ENCODE results near the gene PYGM. TPM values are rescaled to one million over a fixed set of nuclear protein-coding genes. Genes with fewer than 3 reads are reported as not detected.
A peak's percentile ranks its signal among the peaks of the same experiment; 100 is the strongest.

The PYGM gene
- total RNA-seq (ENCODE audit: unreplicated experiment): 5.5 TPM
- long read RNA-seq, partial matches to known transcripts: 0 of 2 reads
- long read RNA-seq, other reads (novel, unspliced or antisense): 0 of 2 reads

DNA sequence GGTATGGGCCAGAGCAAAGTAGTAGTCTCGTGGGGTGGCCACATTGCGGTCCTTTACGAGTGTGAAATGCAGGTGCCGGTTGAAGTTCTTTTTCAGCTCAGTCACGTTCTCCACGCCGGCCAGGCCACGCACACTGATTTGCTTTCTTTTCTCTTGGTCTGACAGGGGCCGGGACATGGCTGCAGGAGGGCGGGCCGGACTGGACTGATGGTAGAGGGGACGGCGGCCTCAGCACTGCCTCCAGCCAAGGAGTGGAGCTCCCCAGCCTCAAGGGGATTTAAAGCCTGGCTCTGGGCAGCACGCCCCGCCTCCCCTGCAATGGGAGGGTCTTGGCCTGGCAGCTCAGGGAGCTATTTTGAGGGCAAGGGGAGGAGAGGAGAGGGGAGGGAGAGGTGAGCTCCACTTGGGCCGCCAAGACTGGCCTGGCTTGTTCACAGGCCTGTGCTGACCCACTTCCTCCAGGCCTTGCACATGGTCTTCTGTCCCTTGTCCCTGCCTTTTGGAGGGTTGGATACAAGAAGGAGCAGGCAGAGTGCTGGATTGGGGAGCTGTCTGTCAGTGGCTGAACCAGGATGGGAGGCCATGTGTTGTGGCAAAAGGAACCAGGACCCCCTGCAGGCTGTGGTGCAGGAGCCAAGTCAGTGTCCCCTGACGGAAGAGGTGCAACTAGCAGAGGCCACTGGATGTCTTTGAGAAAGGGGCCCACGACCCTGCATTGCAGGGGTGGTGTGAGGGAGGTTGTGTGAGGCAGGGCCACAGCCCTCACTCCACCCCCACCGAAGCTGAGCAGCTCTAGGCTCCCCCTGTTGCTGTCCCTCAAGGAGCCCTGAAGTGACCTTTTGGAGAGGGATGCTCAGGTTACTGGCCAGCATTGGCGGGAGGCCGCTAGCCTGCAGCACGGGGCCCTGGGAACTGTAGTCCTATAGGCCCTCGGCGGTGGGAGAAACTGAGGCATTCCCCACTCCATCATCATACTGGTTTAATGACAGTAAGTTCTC lies at the start of gene PYGM:
TSS of gene PYGM (minus strand) at position 253 of the 998 bp plus-strand sequence. CDS start at position 177, 76 bp downstream.
- peak within 1 kb of the TSS; percentile 78 for H3K27ac Mint-ChIP-seq (ENCODE audit: unreplicated experiment)
- H3K9me3 Mint-ChIP-seq (ENCODE audit: unreplicated experiment): peaks cover 6% of the 10 kb centered on the region
- H3K4me1 Mint-ChIP-seq (ENCODE audit: low read depth, unreplicated experiment): peaks cover 22% of the 10 kb centered on the region
- no peaks in the 10 kb centered on the region for H3K36me3 Mint-ChIP-seq (ENCODE audit: unreplicated experiment)
- peak within 1 kb of the TSS; percentile 52 for H3K4me3 Mint-ChIP-seq (ENCODE audit: unreplicated experiment)
- TF ChIP-seq, protein P1, sequence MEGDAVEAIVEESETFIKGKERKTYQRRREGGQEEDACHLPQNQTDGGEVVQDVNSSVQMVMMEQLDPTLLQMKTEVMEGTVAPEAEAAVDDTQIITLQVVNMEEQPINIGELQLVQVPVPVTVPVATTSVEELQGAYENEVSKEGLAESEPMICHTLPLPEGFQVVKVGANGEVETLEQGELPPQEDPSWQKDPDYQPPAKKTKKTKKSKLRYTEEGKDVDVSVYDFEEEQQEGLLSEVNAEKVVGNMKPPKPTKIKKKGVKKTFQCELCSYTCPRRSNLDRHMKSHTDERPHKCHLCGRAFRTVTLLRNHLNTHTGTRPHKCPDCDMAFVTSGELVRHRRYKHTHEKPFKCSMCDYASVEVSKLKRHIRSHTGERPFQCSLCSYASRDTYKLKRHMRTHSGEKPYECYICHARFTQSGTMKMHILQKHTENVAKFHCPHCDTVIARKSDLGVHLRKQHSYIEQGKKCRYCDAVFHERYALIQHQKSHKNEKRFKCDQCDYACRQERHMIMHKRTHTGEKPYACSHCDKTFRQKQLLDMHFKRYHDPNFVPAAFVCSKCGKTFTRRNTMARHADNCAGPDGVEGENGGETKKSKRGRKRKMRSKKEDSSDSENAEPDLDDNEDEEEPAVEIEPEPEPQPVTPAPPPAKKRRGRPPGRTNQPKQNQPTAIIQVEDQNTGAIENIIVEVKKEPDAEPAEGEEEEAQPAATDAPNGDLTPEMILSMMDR (IDR thresholded peaks at IDR 0.05; ENCODE audit: partially characterized antibody, unreplicated experiment): no peak
- peak; percentile 85 for DNase-seq
- H3K27me3 Mint-ChIP-seq (ENCODE audit: unreplicated experiment): peaks cover 6% of the 10 kb centered on the region

DNA sequence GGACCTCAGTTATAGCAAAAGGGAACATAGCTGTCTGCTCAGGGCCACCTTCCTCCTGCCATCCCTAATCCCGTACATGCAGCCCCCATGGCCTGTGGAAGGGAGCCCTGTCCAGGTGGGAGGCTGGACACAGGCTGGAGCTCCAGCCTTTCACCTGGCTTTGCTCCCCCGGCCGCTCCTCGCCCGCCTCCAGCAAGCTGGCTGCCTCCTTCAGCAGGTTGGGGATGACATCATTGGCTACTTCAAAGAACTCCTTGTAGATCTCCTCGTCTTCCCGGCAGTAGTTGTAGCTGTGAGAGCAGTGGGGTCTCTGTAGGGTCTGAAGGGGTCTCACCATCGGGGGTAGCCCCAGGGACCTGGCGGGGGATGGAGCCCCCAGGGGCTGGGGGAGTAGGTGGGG lies 45.7 kb upstream of the PYGM start:
- no peak overlapping the region for H3K27ac Mint-ChIP-seq (ENCODE audit: unreplicated experiment)
- peaks cover 8% of the 10 kb centered on the region for H3K9me3 Mint-ChIP-seq (ENCODE audit: unreplicated experiment)
- peaks cover 8% of the 10 kb centered on the region for H3K4me1 Mint-ChIP-seq (ENCODE audit: low read depth, unreplicated experiment)
- no peaks in the 10 kb centered on the region for H3K36me3 Mint-ChIP-seq (ENCODE audit: unreplicated experiment)
- H3K27me3 Mint-ChIP-seq (ENCODE audit: unreplicated experiment): peaks cover 9% of the 10 kb centered on the region
- no peak overlapping the region for H3K4me3 Mint-ChIP-seq (ENCODE audit: unreplicated experiment)
- no peak for DNase-seq
- TF ChIP-seq, protein P1 (IDR thresholded peaks at IDR 0.05; ENCODE audit: partially characterized antibody, unreplicated experiment): no peak

DNA sequence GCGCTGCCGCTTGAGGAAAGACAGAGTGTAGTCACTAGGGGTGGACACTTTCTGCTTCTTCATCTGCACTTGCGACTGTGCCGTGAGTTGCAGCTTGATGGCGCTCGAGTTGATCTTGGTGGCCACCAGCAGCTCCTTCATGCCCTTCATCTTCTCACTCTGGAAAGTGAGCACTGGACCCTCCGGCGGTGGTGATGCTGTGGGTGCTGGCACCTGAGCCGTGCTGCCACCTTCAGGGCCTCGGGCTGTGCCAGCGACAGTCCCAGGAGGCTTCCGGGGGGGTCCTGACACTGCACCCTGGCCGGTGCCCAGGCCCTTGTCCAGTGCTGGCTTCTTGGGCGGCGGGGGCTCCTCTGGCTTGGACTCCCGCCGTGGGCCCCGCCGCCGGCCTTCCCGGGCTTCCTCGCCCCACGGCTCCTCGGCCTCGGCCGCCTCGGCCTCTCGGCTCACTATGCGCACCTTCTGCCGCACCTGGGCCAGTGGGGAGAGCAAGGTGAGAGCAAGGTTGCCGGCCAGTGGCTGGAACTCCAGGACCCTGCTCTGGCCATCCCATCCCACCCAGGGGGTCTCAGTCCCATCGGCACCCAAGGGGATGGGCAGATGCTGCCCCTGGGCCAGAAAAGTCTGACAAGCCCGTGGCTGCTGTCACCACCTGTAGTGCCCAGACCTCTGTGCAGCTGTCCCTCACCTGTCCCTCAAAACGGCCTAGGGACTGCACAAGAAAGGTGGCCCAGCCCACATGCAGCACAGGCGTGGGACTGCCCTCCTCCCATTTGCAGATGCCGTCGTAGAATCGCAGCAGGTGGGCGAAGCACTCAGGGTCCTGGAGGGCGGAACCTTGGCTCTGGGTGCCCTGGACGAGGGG lies 44.8 kb upstream of the PYGM start:
- no peak for DNase-seq

DNA sequence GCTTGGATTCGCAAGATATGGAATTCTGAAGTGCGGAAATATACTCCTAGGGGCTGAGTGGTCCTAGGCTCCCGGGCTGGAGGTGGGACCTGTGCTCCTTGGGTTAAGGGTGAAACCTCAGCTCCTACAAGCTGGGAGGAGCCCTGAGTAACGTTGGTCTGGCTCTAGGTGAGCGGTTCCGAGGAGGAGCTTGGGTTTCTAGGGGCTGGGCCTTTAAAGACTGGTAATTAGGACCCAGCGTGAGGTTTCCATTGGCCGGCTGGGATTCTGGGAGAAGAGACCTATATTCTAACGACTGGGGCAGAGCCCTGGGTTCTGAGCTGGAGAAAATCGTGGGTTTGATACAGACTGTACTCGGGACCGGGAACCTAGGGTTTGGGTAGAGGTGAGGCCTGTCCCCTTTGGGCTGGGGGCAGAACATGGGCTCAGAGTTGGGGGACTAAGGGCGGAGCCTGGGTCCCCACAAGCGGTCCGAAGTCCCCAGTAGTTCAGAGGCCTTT lies 44.1 kb upstream of the PYGM start:
- Mint-ChIP-seq H3K36me3 (ENCODE audit: unreplicated experiment) (no peaks in the 10 kb centered on the region), H3K4me3 (ENCODE audit: unreplicated experiment) (peak overlapping the region; percentile 94), H3K4me1 (ENCODE audit: low read depth, unreplicated experiment) (peaks cover 7% of the 10 kb centered on the region), H3K27me3 (ENCODE audit: unreplicated experiment) (peaks cover 12% of the 10 kb centered on the region), H3K27ac (ENCODE audit: unreplicated experiment) (peak overlapping the region; percentile 85), H3K9me3 (ENCODE audit: unreplicated experiment) (peaks cover 6% of the 10 kb centered on the region)
- no peak for DNase-seq
- TF ChIP-seq, protein P1 (IDR thresholded peaks at IDR 0.05; ENCODE audit: partially characterized antibody, unreplicated experiment): no peak

More for the DNA sequence above, 44.8 kb upstream of the PYGM start:
- TF ChIP-seq, protein P1 (IDR thresholded peaks at IDR 0.05; ENCODE audit: partially characterized antibody, unreplicated experiment): no peak
- peaks cover 9% of the 10 kb centered on the region for H3K4me1 Mint-ChIP-seq (ENCODE audit: low read depth, unreplicated experiment)
- peaks cover 8% of the 10 kb centered on the region for H3K9me3 Mint-ChIP-seq (ENCODE audit: unreplicated experiment)
- H3K27me3 Mint-ChIP-seq (ENCODE audit: unreplicated experiment): peaks cover 11% of the 10 kb centered on the region
- no peaks in the 10 kb centered on the region for H3K36me3 Mint-ChIP-seq (ENCODE audit: unreplicated experiment)
- H3K27ac Mint-ChIP-seq (ENCODE audit: unreplicated experiment): no peak overlapping the region
- H3K4me3 Mint-ChIP-seq (ENCODE audit: unreplicated experiment): peak overlapping the region; percentile 94
